WTC11 (cell line): ENCODE results near the gene MRPS6.

Experiments used
- ATF1 ChIP-seq: sonication (generic); formaldehyde crosslinking; IDR thresholded peaks from 2 replicates; pipeline ENCODE4 v1.8.1; 2023; ENCODE audit warnings: mild to moderate bottlenecking, moderate library complexity, missing genetic modification reagents
- CTCF ChIP-seq: fragments of 200-600 bp; IDR thresholded peaks from 2 replicates; pipeline ENCODE4 v1.8.0; 2022; ENCODE audit warnings: antibody characterized with exemption
- NR2C2 ChIP-seq: sonication (generic); formaldehyde crosslinking; IDR thresholded peaks from 2 replicates; pipeline ENCODE4 v1.8.0; 2022; ENCODE audit warnings: mild to moderate bottlenecking, missing genetic modification reagents
- PREB ChIP-seq: sonication (generic); formaldehyde crosslinking; IDR thresholded peaks from 2 replicates; pipeline ENCODE4 v1.8.1; 2022; ENCODE audit warnings: mild to moderate bottlenecking, missing genetic modification reagents, moderate library complexity, borderline replicate concordance
- TCF7 ChIP-seq: sonication (generic); formaldehyde crosslinking; IDR thresholded peaks from 2 replicates; pipeline ENCODE4 v1.8.0; 2022; ENCODE audit warnings: mild to moderate bottlenecking, low read depth, missing genetic modification reagents, moderate library complexity
- TEAD4 ChIP-seq: sonication (generic); formaldehyde crosslinking; IDR thresholded peaks from 2 replicates; pipeline ENCODE4 v1.8.0; 2022; ENCODE audit warnings: mild to moderate bottlenecking, missing genetic modification reagents
- USF2 ChIP-seq: sonication (generic); formaldehyde crosslinking; IDR thresholded peaks from 2 replicates; pipeline ENCODE4 v1.8.1; 2023; ENCODE audit warnings: mild to moderate bottlenecking, missing genetic modification reagents, moderate library complexity
- ZNF512 ChIP-seq: sonication (generic); formaldehyde crosslinking; IDR thresholded peaks from 2 replicates; pipeline ENCODE4 v1.8.1; 2022; ENCODE audit warnings: missing genetic modification reagents, borderline replicate concordance

GRCh38 chr21:34126269-34126668 is 52.9 kb downstream of the MRPS6 start:
- no peak for TF ChIP-seq USF2 (CRISPR knock-in tag)
- no peak for TF ChIP-seq TEAD4
- TF ChIP-seq CTCF: no peak
- TF ChIP-seq PREB (CRISPR knock-in tag): no peak
- TF ChIP-seq ZNF512: no peak
- no peak for TF ChIP-seq NR2C2
- no peak for TF ChIP-seq ATF1
- no peak for TF ChIP-seq TCF7
